ENCODE measurements around the gene ZPR1.

Gene ZPR1

DNA sequence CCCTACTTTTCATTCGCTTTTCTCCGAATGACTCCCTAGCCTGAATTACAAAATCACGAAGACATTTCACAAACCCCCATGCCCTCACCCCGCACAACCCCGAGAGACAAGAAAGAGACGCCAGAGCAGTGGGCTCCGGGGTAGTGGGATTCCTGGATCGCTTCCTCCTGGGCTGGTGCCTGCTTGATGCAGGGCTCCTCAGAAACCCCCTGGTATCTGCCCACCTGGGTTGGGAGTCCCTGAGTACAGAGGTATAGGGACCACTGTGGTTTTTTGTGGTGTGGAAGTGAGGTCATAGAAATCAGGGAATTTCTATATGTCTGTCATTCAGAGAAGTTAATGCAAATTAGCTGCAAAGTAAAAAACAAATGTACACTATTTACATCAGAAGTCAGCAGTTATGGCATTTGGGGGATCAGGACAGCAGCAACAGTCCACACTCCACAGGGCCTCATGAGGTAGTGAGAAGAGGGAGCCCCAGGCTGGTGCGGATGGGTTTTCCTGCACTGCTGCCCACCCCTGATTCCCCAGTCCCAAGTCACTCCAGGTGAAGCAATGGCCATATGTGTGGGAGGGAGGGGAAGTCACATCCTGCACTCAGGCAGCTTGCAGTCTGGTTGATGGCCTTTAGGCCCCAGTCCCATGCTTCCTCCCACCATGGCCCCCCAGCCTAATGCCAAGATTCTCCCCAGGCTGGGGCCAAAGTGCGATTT is 54.6 kb downstream of the ZPR1 start:
- Histone ChIP-seq H3K27ac (no peak overlapping the region), H3K9ac (ENCODE audit: insufficient read length) (no peak overlapping the region), H3K36me3 (ENCODE audit: insufficient read depth, low read length) (no peaks in the 10 kb centered on the region), H3K4me3 (no peak overlapping the region), H3K9me3 (ENCODE audit: low read depth, low read length) (no peaks in the 10 kb centered on the region)
- DNase-seq (ENCODE audit: low read depth, low spot score), result no peak
- no peak for TF ChIP-seq FOXP2 (optimal IDR thresholded peaks at IDR 0.05; ENCODE audit: control extremely low read depth, extremely low read length, insufficient read depth)

DNA sequence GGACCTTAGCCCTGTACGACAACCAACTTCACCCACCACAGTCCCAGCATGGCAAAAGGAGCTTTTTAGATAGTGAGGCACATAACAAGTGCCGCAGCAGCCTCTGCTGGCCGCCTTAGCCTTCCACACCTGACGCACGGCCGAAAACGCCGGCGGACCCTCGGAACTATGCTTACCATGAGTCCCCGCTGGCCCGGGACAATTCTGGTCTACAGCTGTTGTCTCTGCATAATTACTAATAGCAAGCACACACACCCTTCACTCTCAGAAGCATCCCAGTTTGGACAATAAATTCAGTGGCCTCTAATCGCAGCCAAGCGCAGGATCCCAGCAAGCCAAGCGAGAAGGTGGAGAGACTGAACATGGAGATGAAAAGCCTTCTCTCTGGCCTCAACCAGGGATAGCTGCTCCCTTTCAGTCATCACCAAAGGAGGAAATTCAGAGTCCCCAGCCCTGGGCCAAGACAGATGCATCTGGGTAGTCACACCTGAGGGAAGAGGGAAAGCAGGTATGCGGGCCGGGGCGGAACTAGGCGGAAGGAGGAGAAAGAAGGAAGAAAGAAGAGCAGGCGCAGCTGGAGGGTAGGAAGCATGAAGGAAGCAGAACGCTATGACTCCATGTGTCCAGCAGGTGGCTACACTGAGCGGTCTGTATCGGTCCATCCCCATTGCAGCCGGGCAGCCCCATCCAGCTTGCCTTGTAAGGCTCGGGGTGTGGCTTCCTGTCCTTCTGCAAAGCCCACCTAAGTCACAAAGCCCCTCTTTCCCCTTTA is 55.4 kb downstream of the ZPR1 start:
- TF ChIP-seq FOXP2 (optimal IDR thresholded peaks at IDR 0.05; ENCODE audit: control extremely low read depth, extremely low read length, insufficient read depth) (no peak), EZH2 (IDR thresholded peaks at IDR 0.05) (no peak), POLR2AphosphoS5 (IDR thresholded peaks at IDR 0.05; ENCODE audit: borderline replicate concordance, low read depth, low read length) (no peak)
- no peaks in the 10 kb centered on the region for H3K9me3 ChIP-seq (ENCODE audit: low read depth, low read length)
- H3K27ac ChIP-seq, result no peak overlapping the region
- no peak overlapping the region for H3K4me3 ChIP-seq
- H3K9ac ChIP-seq (ENCODE audit: insufficient read length), result no peak overlapping the region
- no peak for DNase-seq (ENCODE audit: low read depth, low spot score)
- H3K36me3 ChIP-seq (ENCODE audit: insufficient read depth, low read length), result no peaks in the 10 kb centered on the region

DNA sequence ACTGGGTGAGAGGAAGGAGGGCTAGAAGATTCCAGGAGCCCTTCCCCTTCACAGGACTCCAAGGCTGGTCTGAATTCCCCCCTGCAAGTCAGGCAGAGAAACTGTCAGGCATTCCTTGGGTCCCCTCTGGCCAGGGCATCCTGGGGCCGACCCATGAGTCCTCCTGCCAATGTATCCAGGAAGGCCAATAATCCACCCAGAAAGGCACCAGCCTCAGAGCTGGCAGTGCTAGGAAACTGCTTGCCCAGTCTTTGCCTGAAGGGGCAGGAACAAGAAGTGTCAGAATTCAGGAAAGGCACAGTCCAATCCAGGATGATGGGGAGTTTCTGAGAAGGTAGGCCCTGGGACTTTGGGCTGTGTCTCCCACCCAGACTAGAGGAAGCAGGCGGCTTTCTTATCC is 56.0 kb downstream of the ZPR1 start:
- DNase-seq (ENCODE audit: low read depth, low spot score), result no peak
- TF ChIP-seq EZH2 (IDR thresholded peaks at IDR 0.05) (no peak), POLR2AphosphoS5 (IDR thresholded peaks at IDR 0.05; ENCODE audit: borderline replicate concordance, low read depth, low read length) (no peak), FOXP2 (optimal IDR thresholded peaks at IDR 0.05; ENCODE audit: control extremely low read depth, extremely low read length, insufficient read depth) (no peak)
- no peaks in the 10 kb centered on the region for H3K36me3 ChIP-seq (ENCODE audit: insufficient read depth, low read length)

DNA sequence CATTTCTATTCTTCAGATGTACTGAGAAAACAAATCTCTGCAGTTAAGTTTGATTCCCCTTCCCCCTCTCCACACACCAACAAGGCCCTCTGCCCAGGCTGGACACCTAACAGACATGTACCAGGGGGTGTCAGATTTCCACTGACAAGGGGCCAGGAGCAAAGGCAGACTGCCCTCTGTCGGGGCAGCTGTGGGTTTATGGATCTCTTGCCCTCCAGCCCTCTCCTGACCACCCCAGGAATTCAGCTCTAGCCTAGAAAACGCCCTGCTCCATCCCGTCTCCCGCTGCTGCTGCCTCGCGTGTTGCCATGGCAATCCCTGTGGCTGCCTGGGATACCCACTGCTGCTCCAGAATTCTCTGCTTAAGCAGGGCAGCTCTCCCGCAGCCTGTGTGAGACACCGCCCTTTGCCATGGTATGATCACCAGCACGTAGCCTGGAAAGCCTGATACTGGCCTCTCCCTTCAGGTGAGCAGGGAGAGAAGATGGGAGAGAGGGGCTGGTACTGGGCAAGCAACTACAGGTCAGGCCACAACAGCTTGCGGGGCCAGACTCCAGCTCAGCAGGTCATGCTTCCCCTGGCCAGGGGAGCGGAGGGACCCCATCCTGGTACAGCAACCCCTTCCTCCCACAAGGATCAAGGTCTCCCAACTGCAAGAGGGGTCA is 56.6 kb downstream of the ZPR1 start:
- TF ChIP-seq POLR2AphosphoS5 (IDR thresholded peaks at IDR 0.05; ENCODE audit: borderline replicate concordance, low read depth, low read length) (no peak), FOXP2 (optimal IDR thresholded peaks at IDR 0.05; ENCODE audit: control extremely low read depth, extremely low read length, insufficient read depth) (no peak), EZH2 (IDR thresholded peaks at IDR 0.05) (no peak)
- H3K4me3 ChIP-seq, result no peak overlapping the region
- no peak overlapping the region for H3K27ac ChIP-seq
- no peaks in the 10 kb centered on the region for H3K36me3 ChIP-seq (ENCODE audit: insufficient read depth, low read length)
- no peak overlapping the region for H3K9ac ChIP-seq (ENCODE audit: insufficient read length)
- H3K9me3 ChIP-seq (ENCODE audit: low read depth, low read length), result no peaks in the 10 kb centered on the region
- no peak for DNase-seq (ENCODE audit: low read depth, low spot score)

More for the DNA sequence above, 56.0 kb downstream of the ZPR1 start:
- Histone ChIP-seq H3K9ac (ENCODE audit: insufficient read length) (no peak overlapping the region), H3K9me3 (ENCODE audit: low read depth, low read length) (no peaks in the 10 kb centered on the region), H3K27ac (no peak overlapping the region), H3K4me3 (no peak overlapping the region)

DNA sequence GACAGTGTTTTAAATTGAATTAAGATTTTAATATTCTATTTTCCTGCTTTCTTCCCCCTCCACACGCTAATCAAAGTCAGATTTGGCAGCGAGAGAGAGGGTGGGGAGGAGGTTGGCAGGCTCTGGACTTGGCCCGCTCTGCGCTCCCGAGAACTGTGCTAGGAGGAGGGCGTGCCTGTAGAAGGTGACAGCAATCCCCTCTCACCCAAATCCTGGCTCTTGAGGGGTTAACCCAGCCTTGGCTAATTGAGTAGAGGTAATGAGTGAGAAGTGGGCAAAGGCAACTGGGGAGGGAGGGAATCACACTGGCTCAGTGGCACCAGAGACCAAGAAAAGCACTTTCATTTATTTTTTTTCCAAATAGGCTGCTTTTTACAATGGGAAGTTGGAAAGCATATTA is 57.2 kb downstream of the ZPR1 start:
- Histone ChIP-seq H3K9me3 (ENCODE audit: low read depth, low read length) (no peaks in the 10 kb centered on the region), H3K27ac (no peak overlapping the region), H3K9ac (ENCODE audit: insufficient read length) (no peak overlapping the region), H3K4me3 (no peak overlapping the region), H3K36me3 (ENCODE audit: insufficient read depth, low read length) (no peaks in the 10 kb centered on the region)
- TF ChIP-seq POLR2AphosphoS5 (IDR thresholded peaks at IDR 0.05; ENCODE audit: borderline replicate concordance, low read depth, low read length) (no peak), EZH2 (IDR thresholded peaks at IDR 0.05) (no peak), FOXP2 (optimal IDR thresholded peaks at IDR 0.05; ENCODE audit: control extremely low read depth, extremely low read length, insufficient read depth) (no peak)
- no peak for DNase-seq (ENCODE audit: low read depth, low spot score)

DNA sequence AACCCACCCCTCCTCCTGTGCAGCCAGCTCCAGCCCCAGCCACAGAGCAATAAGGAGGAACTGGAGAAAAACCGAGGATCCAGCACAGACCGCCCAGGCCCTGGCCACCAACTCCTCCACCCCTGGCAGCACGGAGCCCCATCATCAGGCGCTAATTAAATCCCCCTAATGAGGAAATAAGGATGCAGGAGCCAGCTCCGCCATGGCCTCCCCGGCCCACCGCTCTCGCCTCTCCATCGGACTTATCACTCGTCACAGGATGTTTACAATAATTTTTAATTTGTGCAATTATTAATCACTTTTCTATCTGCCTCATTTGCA is 57.6 kb downstream of the ZPR1 start:
- no peak overlapping the region for H3K4me3 ChIP-seq
- no peaks in the 10 kb centered on the region for H3K9me3 ChIP-seq (ENCODE audit: low read depth, low read length)
- no peak overlapping the region for H3K9ac ChIP-seq (ENCODE audit: insufficient read length)
- H3K36me3 ChIP-seq (ENCODE audit: insufficient read depth, low read length), result no peaks in the 10 kb centered on the region
- no peak overlapping the region for H3K27ac ChIP-seq
- DNase-seq (ENCODE audit: low read depth, low spot score), result no peak
- no peak for TF ChIP-seq FOXP2 (optimal IDR thresholded peaks at IDR 0.05; ENCODE audit: control extremely low read depth, extremely low read length, insufficient read depth)
- no peak for TF ChIP-seq EZH2 (IDR thresholded peaks at IDR 0.05)
- TF ChIP-seq POLR2AphosphoS5 (IDR thresholded peaks at IDR 0.05; ENCODE audit: borderline replicate concordance, low read depth, low read length), result no peak

DNA sequence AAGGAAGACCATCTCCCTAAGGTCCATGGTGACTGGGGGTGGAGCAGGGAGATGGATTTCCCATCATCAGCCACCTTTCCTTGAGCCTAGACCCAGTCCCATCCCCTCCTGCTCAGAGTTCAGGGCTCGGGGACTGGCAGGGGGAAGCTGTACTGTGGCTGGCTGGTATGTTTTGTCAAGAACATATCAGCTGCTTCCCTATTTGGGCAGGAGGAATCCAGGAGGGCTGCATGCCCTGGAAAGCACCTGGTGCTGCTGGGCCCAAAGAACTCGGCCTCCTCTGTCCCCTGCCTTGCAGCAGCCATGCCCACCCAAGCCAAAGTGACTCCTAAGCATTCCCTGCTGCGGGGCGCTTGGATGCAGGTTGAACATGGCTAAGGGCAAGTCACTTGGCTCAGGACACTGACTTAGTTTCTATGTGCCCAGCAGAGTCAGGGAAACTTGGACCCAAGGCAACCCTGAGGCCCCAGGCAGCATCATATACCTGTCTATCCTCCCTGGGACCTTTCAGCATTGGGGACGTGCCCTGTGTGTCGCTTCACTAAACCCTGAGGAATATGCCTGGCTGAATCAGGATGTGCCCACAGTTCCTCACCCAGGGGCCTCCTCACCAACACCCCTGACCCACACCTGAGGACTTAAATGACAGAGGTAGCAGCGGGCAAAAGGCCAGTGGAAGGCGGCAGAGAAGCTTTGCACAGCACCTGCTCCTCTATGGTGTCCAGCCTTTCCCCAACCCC is 58.2 kb downstream of the ZPR1 start:
- DNase-seq (ENCODE audit: low read depth, low spot score), result no peak
- no peaks in the 10 kb centered on the region for H3K9me3 ChIP-seq (ENCODE audit: low read depth, low read length)
- no peaks in the 10 kb centered on the region for H3K36me3 ChIP-seq (ENCODE audit: insufficient read depth, low read length)
- H3K9ac ChIP-seq (ENCODE audit: insufficient read length), result no peak overlapping the region
- TF ChIP-seq EZH2 (IDR thresholded peaks at IDR 0.05) (no peak), POLR2AphosphoS5 (IDR thresholded peaks at IDR 0.05; ENCODE audit: borderline replicate concordance, low read depth, low read length) (no peak), FOXP2 (optimal IDR thresholded peaks at IDR 0.05; ENCODE audit: control extremely low read depth, extremely low read length, insufficient read depth) (no peak)
- no peak overlapping the region for H3K27ac ChIP-seq
- no peak overlapping the region for H3K4me3 ChIP-seq

DNA sequence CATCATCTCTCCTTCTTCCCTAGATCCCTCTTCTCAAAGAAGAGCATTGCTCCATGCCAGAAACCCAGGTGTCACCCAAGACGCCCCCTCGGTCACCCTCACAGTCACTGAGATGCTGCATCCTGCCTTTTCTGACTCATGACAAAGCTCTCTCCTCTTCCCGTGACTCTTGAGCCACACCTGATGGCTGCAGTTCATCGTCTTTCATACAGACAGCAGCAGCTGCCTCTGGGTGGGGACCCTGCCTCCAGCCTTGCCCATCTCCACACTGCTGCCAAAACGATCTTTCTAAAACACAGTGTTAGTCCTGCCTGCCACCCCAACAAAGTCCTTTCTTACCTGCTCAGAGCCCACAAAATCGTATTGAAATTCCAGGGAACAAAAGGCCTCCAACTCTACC is 59.8 kb downstream of the ZPR1 start:
- Histone ChIP-seq H3K9ac (ENCODE audit: insufficient read length) (no peak overlapping the region), H3K36me3 (ENCODE audit: insufficient read depth, low read length) (no peaks in the 10 kb centered on the region), H3K4me3 (no peak overlapping the region), H3K27ac (no peak overlapping the region), H3K9me3 (ENCODE audit: low read depth, low read length) (no peaks in the 10 kb centered on the region)
- DNase-seq (ENCODE audit: low read depth, low spot score), result no peak
- TF ChIP-seq POLR2AphosphoS5 (IDR thresholded peaks at IDR 0.05; ENCODE audit: borderline replicate concordance, low read depth, low read length), result no peak
- no peak for TF ChIP-seq EZH2 (IDR thresholded peaks at IDR 0.05)
- TF ChIP-seq FOXP2 (optimal IDR thresholded peaks at IDR 0.05; ENCODE audit: control extremely low read depth, extremely low read length, insufficient read depth), result no peak

Measured in SK-N-MC (cell line).